Neural crest cell (in vitro differentiated cells): ENCODE results near the gene FSIP1. TPM values are rescaled to one million over a fixed set of nuclear protein-coding genes. Genes with fewer than 3 reads are reported as not detected.
A peak's percentile ranks its signal among the peaks of the same experiment; 100 is the strongest.

Experiments used
- DNase-seq: peaks from one replicate; pipeline ENCODE4 v3.0.0; 2021; ENCODE audit warnings: low read depth, mixed read lengths, low spot score
- H3K27ac Mint-ChIP-seq: one replicate; pipeline ENCODE4 v1.8.0; 2021; ENCODE audit warnings: mild to moderate bottlenecking, mixed read lengths; ENCODE audit not compliant: unreplicated experiment
- H3K27me3 Mint-ChIP-seq: 2 replicates; pipeline ENCODE4 v1.8.0; 2021; ENCODE audit warnings: low read depth, mild to moderate bottlenecking, mixed read lengths
- H3K36me3 Mint-ChIP-seq: 2 replicates; pipeline ENCODE4 v1.8.0; 2021; ENCODE audit warnings: low read depth, mild to moderate bottlenecking, mixed read lengths
- H3K4me1 Mint-ChIP-seq: 2 replicates; pipeline ENCODE4 v1.8.0; 2021; ENCODE audit warnings: mixed read lengths
- H3K4me3 Mint-ChIP-seq: one replicate; pipeline ENCODE4 v1.8.0; 2021; ENCODE audit warnings: mild to moderate bottlenecking, mixed read lengths
- H3K9me3 Mint-ChIP-seq: 2 replicates; pipeline ENCODE4 v1.8.0; 2021; ENCODE audit warnings: mixed read lengths
- CTCF ChIP-seq: fragments of 200-600 bp; sonication (generic); conservative IDR thresholded peaks from 2 replicates; pipeline ENCODE4 v1.5.0; 2021; ENCODE audit warnings: antibody characterized with exemption, mild to moderate bottlenecking
- total RNA-seq: library from RNA; stranded (reverse); gene quantifications from 2 replicates; pipeline ENCODE4 v1.2.1, GENCODE V29; 2021

FSIP1 gene
- total RNA-seq, 1 donor from 2014 or later, result 8.1 TPM

DNA sequence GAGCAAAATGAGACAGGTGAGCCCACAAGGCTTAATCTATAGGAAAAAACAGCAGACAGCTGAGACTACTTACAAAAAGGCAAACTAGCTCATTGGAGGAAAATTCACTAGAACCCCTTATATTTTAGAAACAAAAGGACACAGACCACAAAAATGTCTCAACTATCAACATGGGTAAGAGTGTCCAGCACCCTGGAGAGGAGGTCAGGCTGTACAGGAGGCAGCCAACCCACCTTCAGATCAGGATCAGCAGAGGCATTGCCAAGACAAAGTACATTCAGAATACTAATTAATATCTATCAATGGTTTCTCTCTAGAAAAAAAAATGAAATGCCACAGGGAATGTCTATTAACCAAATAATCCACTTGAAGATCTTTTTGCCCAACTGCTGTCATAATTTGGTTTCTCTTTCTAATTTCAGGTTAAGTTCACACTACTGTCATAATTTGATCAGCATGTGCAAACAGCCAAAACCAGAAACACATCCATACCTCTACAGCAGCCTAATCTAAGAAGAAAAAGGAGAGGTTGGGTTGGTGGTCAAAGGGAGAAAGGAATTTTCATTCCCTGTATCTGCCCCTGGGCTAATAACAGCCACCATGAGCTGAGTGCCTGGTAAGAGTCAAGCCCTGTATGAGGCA, 227.8 kb downstream of the FSIP1 start:
- Mint-ChIP-seq H3K27ac (no peak overlapping the region), H3K4me3 (no peak overlapping the region)

GRCh38 chr15:39553947-39554693, 228.5 kb downstream of the FSIP1 start:
- Mint-ChIP-seq H3K4me3 (no peak overlapping the region), H3K9me3 (peaks cover 3% of the 10 kb centered on the region), H3K36me3 (no peaks in the 10 kb centered on the region), H3K27me3 (no peaks in the 10 kb centered on the region), H3K27ac (peak overlapping the region; percentile 2), H3K4me1 (peaks cover 4% of the 10 kb centered on the region)
- TF ChIP-seq CTCF, result no peak
- DNase-seq, result no peak

More for the DNA sequence above, 227.8 kb downstream of the FSIP1 start:
- TF ChIP-seq CTCF, result no peak
- Mint-ChIP-seq H3K36me3 (no peaks in the 10 kb centered on the region), H3K4me1 (peaks cover 4% of the 10 kb centered on the region), H3K27me3 (no peaks in the 10 kb centered on the region), H3K9me3 (peaks cover 3% of the 10 kb centered on the region)
- no peak for DNase-seq

DNA sequence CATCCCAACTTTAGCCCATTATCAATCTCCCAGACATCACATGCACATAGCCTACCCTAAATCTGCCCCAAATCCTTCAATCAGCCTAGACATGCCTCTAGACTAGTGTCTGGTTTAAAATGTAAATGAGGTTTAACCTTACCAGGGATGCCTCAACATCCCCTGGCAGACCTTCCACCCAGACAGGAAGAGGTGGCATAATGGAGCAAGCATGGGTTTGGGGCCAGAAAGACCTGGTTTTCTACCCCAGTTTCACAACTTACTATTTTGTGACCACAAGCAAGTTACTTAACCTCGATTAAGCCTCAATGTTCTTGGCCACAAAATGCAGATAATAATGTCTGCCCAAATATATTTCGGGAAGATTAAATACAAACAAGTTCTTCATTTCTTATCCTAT, 230.1 kb downstream of the FSIP1 start:
- TF ChIP-seq CTCF, result no peak
- no peak for DNase-seq
- H3K36me3 Mint-ChIP-seq, result peaks cover under 1% of the 10 kb centered on the region
- H3K4me1 Mint-ChIP-seq, result peaks cover 4% of the 10 kb centered on the region
- no peak overlapping the region for H3K27ac Mint-ChIP-seq
- peaks cover 11% of the 10 kb centered on the region for H3K9me3 Mint-ChIP-seq
- no peak overlapping the region for H3K4me3 Mint-ChIP-seq
- H3K27me3 Mint-ChIP-seq, result no peaks in the 10 kb centered on the region

- TF ChIP-seq CTCF, result no peak
- Mint-ChIP-seq H3K9me3 (peaks cover 13% of the 10 kb centered on the region), H3K27me3 (no peaks in the 10 kb centered on the region), H3K27ac (no peak overlapping the region), H3K4me3 (no peak overlapping the region), H3K36me3 (peaks cover 3% of the 10 kb centered on the region), H3K4me1 (peaks cover 4% of the 10 kb centered on the region)
- no peak for DNase-seq
Observed at GRCh38 chr15:39551476-39551875, 231.2 kb downstream of the FSIP1 start.

Other genes starting within 250 kb of the FSIP1 start
- 17.3 and 20.7 TPM in 2 replicates for gene THBS1, start 201.8 kb downstream of the FSIP1 start, total RNA-seq
- gene GPR176, start 137.4 kb upstream of the FSIP1 start, total RNA-seq, result 3.7 and 4.2 TPM in 2 replicates
- 52.1 and 53.0 TPM in 2 replicates for gene EIF2AK4, start 151.3 kb upstream of the FSIP1 start, total RNA-seq